Measurements from ENCODE around the gene TLCD3B.

The TLCD3B gene

DNA sequence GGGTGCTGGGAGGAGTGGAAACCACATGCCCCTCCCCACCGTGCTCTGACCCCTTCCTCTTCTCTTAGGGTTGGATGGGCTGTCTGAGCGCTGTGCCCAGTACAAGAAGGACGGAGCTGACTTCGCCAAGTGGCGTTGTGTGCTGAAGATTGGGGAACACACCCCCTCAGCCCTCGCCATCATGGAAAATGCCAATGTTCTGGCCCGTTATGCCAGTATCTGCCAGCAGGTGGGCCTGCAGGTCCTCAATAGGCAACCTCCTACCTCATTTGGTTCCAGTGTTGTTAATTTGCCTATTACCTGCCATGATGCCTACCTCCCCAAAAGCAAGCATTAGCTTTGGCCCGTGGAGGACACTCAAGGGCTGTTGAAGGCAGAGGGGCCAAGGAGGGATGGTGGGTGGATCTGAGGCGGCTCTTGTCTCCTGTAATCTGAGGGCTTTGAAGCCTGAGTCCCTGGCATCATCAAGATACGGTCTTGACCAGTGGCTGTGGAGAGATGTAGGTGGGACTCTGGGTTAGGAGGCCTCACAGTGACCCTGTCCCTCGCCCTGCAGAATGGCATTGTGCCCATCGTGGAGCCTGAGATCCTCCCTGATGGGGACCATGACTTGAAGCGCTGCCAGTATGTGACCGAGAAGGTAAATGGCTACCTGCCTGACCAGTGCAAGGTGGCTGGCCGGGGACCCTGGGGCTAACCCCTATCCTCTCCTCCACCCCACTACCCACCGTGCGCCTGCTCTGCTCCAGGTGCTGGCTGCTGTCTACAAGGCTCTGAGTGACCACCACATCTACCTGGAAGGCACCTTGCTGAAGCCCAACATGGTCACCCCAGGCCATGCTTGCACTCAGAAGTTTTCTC, 37.9 kb upstream of the TLCD3B start:
- TF ChIP-seq TEAD4 (IDR thresholded peaks at IDR 0.05) (no peak), RAD21 (IDR thresholded peaks at IDR 0.05; ENCODE audit: low read depth) (peak; percentile 21; the same call in 1 of the 2 replicates)

DNA sequence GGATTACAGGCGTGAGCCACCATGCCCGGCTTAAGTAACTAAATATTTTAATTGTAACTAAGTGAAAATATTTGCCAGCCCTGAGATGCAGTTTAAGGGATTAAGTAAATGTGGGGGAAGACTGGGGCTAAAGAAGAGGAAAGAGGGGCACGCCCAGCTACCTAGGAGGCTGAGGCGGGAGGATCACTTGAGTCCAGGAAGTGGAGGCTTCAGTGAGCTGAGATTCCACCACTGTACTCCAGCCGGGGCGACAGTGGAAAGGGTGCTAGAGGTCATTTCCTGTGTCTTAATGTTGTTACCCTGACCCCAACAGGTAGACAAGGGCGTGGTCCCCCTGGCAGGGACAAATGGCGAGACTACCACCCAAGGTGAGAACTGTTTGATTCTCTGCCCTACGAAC, 37.3 kb upstream of the TLCD3B start:
- TF ChIP-seq CREB1 (IDR thresholded peaks at IDR 0.05; ENCODE audit: low read depth): no peak
- TF ChIP-seq TCF12 (IDR thresholded peaks at IDR 0.05; ENCODE audit: low read depth): no peak
- no peak for TF ChIP-seq EP300 (IDR thresholded peaks at IDR 0.05; ENCODE audit: borderline replicate concordance)
- TF ChIP-seq, protein P1, sequence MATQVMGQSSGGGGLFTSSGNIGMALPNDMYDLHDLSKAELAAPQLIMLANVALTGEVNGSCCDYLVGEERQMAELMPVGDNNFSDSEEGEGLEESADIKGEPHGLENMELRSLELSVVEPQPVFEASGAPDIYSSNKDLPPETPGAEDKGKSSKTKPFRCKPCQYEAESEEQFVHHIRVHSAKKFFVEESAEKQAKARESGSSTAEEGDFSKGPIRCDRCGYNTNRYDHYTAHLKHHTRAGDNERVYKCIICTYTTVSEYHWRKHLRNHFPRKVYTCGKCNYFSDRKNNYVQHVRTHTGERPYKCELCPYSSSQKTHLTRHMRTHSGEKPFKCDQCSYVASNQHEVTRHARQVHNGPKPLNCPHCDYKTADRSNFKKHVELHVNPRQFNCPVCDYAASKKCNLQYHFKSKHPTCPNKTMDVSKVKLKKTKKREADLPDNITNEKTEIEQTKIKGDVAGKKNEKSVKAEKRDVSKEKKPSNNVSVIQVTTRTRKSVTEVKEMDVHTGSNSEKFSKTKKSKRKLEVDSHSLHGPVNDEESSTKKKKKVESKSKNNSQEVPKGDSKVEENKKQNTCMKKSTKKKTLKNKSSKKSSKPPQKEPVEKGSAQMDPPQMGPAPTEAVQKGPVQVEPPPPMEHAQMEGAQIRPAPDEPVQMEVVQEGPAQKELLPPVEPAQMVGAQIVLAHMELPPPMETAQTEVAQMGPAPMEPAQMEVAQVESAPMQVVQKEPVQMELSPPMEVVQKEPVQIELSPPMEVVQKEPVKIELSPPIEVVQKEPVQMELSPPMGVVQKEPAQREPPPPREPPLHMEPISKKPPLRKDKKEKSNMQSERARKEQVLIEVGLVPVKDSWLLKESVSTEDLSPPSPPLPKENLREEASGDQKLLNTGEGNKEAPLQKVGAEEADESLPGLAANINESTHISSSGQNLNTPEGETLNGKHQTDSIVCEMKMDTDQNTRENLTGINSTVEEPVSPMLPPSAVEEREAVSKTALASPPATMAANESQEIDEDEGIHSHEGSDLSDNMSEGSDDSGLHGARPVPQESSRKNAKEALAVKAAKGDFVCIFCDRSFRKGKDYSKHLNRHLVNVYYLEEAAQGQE (IDR thresholded peaks at IDR 0.05; ENCODE audit: low read depth): no peak
- no peak for TF ChIP-seq FOXM1 (IDR thresholded peaks at IDR 0.05; ENCODE audit: borderline replicate concordance, low read depth)
- no peak for TF ChIP-seq TEAD4 (IDR thresholded peaks at IDR 0.05)

DNA sequence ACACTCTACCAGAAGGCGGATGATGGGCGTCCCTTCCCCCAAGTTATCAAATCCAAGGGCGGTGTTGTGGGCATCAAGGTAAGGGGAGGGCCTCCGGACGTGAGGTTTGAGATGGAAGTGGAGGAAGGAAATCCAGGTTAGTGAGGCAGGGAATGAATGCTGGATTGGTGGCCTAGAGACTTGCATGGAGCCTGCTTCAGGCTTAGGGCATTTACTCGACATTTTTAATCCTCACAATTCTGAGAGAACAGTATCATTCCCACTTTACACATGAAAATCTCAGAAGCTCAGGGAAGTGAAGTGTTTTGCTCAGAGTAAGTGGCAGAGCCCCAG, 36.5 kb upstream of the TLCD3B start:
- no peak for TF ChIP-seq TEAD4 (IDR thresholded peaks at IDR 0.05)
- no peak for TF ChIP-seq CREB1 (IDR thresholded peaks at IDR 0.05; ENCODE audit: low read depth)

DNA sequence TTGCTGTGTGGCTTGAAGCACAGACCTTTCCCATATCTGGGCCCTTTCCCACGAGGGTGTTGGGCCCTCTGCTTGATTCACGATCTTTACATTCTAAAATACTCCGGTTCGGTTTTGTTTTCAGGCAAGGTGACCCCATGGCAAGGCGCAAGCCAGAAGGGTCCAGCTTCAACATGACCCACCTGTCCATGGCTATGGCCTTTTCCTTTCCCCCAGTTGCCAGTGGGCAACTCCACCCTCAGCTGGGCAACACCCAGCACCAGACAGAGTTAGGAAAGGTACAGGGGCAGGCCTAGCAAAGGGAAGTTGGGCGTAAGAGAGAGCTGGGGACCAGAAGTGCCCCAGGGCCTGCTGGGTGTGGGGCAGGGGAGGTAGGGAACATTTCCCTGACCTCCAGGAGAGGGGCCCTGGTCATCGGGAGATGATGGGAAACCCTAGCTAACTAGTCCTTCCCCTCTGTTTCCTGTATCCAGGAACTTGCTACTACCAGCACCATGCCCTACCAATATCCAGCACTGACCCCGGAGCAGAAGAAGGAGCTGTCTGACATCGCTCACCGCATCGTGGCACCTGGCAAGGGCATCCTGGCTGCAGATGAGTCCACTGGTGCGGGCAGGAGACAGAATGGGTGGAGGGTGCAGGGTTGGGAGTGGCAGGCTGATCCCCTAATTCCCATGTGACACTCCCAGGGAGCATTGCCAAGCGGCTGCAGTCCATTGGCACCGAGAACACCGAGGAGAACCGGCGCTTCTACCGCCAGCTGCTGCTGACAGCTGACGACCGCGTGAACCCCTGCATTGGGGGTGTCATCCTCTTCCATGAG, 35.9 kb upstream of the TLCD3B start:
- no peak for TF ChIP-seq CREB1 (IDR thresholded peaks at IDR 0.05; ENCODE audit: low read depth)
- TF ChIP-seq FOXM1 (IDR thresholded peaks at IDR 0.05; ENCODE audit: borderline replicate concordance, low read depth): no peak
- TF ChIP-seq TEAD4 (IDR thresholded peaks at IDR 0.05): no peak
- no peak for TF ChIP-seq TCF12 (IDR thresholded peaks at IDR 0.05; ENCODE audit: low read depth)
- no peak for TF ChIP-seq EP300 (IDR thresholded peaks at IDR 0.05; ENCODE audit: borderline replicate concordance)
- TF ChIP-seq, protein P2, sequence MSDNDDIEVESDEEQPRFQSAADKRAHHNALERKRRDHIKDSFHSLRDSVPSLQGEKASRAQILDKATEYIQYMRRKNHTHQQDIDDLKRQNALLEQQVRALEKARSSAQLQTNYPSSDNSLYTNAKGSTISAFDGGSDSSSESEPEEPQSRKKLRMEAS (IDR thresholded peaks at IDR 0.05): no peak
- TF ChIP-seq, protein P3, sequence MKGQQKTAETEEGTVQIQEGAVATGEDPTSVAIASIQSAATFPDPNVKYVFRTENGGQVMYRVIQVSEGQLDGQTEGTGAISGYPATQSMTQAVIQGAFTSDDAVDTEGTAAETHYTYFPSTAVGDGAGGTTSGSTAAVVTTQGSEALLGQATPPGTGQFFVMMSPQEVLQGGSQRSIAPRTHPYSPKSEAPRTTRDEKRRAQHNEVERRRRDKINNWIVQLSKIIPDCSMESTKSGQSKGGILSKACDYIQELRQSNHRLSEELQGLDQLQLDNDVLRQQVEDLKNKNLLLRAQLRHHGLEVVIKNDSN (IDR thresholded peaks at IDR 0.05): no peak

DNA sequence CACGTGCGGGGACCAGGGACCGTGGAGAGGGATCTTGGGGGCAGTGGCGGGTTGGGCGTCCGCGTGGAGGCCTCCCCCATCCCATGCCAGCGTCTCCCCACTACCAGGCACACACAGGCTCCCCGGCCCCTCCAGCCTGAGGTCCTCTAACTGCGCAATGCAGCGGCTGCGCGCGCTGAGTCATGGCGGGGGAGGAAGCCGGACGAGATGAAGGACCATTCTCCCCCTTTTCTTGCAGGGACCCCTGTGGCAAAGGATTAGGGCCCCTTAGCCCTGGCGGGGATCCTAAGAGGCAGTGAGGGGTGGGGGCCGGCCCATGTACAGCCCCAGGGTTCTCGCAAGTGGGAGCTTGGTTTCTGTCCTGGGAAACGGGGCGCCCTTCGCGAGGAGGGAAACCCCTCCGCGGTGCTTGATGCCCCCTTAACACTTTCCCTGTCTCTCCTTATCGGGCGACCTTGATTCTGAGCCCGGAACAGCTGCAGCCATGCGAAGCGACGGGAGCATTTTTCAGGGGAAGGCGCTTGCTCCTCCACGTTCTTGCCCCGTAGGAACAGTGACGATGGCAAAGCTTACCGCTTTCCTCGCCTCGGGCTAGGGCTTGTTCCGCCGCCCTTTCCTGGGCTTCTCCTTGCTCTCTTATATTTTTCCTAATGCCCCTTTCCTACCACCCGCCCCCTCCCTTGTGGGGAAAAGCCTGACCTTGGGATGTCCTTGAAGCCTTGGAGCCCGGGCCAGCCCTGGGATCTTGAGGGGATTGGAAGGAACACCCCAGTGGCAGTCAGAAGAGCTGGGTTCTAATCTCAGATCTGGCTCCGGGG, 35.1 kb upstream of the TLCD3B start:
- TF ChIP-seq ZBTB7A (IDR thresholded peaks at IDR 0.05; ENCODE audit: low read depth) (no peak; the same call in 1 of the 2 replicates), YY1 (IDR thresholded peaks at IDR 0.05; ENCODE audit: low read depth) (0 out of 2 replicates have a peak, but pooled peaks have one; percentile 46), EGR1 (IDR thresholded peaks at IDR 0.05) (no peak), TEAD4 (IDR thresholded peaks at IDR 0.05) (no peak), NFIC (IDR thresholded peaks at IDR 0.05) (no peak), TAF1 (IDR thresholded peaks at IDR 0.05; ENCODE audit: low read depth) (0 out of 2 replicates have a peak, but pooled peaks have one; percentile 7), CREB1 (IDR thresholded peaks at IDR 0.05; ENCODE audit: low read depth) (no peak), FOXM1 (IDR thresholded peaks at IDR 0.05; ENCODE audit: borderline replicate concordance, low read depth) (no peak), TCF12 (IDR thresholded peaks at IDR 0.05; ENCODE audit: low read depth) (no peak), EP300 (IDR thresholded peaks at IDR 0.05; ENCODE audit: borderline replicate concordance) (no peak), RAD21 (IDR thresholded peaks at IDR 0.05; ENCODE audit: low read depth) (no peak), CEBPB (IDR thresholded peaks at IDR 0.05) (no peak)
- TF ChIP-seq, protein P3 (IDR thresholded peaks at IDR 0.05): no peak

DNA sequence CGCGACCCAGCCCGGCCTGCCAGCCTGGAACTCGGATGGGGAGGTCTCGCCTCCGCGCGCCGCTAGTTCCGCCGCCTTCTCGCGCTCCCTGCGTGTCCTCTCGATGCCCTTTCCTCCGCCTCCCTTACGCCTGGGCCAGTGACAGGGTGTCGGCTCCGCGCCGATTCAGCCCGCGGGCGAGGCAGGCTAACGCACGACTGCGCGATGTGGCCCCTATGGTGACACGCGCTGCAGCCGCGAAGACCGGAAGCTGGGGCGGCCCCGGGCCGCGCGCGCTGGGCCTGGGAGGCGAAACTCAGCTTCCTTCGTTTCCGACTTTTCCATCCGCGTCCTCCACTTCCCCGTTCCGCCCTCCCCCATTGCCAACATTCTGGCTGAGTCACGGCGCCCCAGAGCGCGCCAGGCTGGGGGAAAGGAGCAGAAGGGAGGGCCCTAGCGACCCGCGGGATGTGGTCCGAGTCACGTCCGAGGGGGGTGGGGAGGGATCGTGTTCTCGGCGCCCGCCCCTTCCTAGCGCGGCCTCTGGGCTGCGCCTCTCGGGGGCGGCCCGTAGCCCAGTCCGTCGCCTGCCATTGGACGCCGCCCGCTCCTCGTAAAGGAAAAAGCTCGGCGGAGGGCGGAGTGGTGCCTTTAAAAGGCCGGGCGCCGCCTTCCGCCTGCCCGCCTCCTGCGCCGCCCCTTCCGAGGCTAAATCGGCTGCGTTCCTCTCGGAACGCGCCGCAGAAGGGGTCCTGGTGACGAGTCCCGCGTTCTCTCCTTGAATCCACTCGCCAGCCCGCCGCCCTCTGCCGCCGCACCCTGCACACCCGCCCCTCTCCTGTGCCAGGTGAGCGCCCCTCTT, 34.3 kb upstream of the TLCD3B start, which contains the start of gene ALDOA:
Gene ALDOA (plus strand): TSS at position 659 of the 841 bp plus-strand sequence. CDS start 1,138 bp downstream, outside the sequence.
- TF ChIP-seq TCF12 (IDR thresholded peaks at IDR 0.05; ENCODE audit: low read depth): peak; percentile 91
- peak; percentile 78 for TF ChIP-seq TAF1 (IDR thresholded peaks at IDR 0.05; ENCODE audit: low read depth)
- peak; percentile 6; the same call in 1 of the 2 replicates for TF ChIP-seq EGR1 (IDR thresholded peaks at IDR 0.05)
- no peak; the same call in 1 of the 2 replicates for TF ChIP-seq ZBTB7A (IDR thresholded peaks at IDR 0.05; ENCODE audit: low read depth)
- TF ChIP-seq, protein P2 (IDR thresholded peaks at IDR 0.05): peak; percentile 95
- TF ChIP-seq TEAD4 (IDR thresholded peaks at IDR 0.05): peak; percentile 65
- TF ChIP-seq NFIC (IDR thresholded peaks at IDR 0.05): peak; percentile 49; the same call in 1 of the 2 replicates
- TF ChIP-seq, protein P1 (IDR thresholded peaks at IDR 0.05; ENCODE audit: low read depth): no peak
- TF ChIP-seq, protein P3 (IDR thresholded peaks at IDR 0.05): peak; percentile 35; the same call in 1 of the 2 replicates
- peak; percentile 10; the same call in 1 of the 2 replicates for TF ChIP-seq YY1 (IDR thresholded peaks at IDR 0.05; ENCODE audit: low read depth)
- TF ChIP-seq RAD21 (IDR thresholded peaks at IDR 0.05; ENCODE audit: low read depth): no peak; the same call in 1 of the 2 replicates
- no peak for TF ChIP-seq CEBPB (IDR thresholded peaks at IDR 0.05)
- TF ChIP-seq FOXM1 (IDR thresholded peaks at IDR 0.05; ENCODE audit: borderline replicate concordance, low read depth): no peak
- TF ChIP-seq CREB1 (IDR thresholded peaks at IDR 0.05; ENCODE audit: low read depth): peak; percentile 39; the same call in 1 of the 2 replicates
- TF ChIP-seq EP300 (IDR thresholded peaks at IDR 0.05; ENCODE audit: borderline replicate concordance): peak; percentile 69; the same call in 1 of the 2 replicates
